ENCODE data around the gene TBXAS1. TPM values are rescaled to one million over a fixed set of nuclear protein-coding genes. Genes with fewer than 3 reads are reported as not detected.
A peak's percentile ranks its signal among the peaks of the same experiment; 100 is the strongest.

Gene TBXAS1
- total RNA-seq, 1 donor from 2014 or later: 0.26 TPM

GRCh38 chr7:139887992-139888481, 59.0 kb downstream of the TBXAS1 start:
- FAIRE-seq (no peak), DNase-seq (ENCODE audit: low read depth) (no peak)
- no peak overlapping the region for H3K4me3 ChIP-seq (ENCODE audit: low read depth, low read length)
- TF ChIP-seq, protein P1, sequence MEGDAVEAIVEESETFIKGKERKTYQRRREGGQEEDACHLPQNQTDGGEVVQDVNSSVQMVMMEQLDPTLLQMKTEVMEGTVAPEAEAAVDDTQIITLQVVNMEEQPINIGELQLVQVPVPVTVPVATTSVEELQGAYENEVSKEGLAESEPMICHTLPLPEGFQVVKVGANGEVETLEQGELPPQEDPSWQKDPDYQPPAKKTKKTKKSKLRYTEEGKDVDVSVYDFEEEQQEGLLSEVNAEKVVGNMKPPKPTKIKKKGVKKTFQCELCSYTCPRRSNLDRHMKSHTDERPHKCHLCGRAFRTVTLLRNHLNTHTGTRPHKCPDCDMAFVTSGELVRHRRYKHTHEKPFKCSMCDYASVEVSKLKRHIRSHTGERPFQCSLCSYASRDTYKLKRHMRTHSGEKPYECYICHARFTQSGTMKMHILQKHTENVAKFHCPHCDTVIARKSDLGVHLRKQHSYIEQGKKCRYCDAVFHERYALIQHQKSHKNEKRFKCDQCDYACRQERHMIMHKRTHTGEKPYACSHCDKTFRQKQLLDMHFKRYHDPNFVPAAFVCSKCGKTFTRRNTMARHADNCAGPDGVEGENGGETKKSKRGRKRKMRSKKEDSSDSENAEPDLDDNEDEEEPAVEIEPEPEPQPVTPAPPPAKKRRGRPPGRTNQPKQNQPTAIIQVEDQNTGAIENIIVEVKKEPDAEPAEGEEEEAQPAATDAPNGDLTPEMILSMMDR (IDR thresholded peaks at IDR 0.05; ENCODE audit: insufficient read depth, low read length, severe bottlenecking): no peak
- no peaks in the 10 kb centered on the region for H3K27me3 ChIP-seq (ENCODE audit: control insufficient read depth, insufficient read depth, low read length)
- H3K36me3 ChIP-seq (ENCODE audit: control insufficient read depth, insufficient read depth, low read length): no peaks in the 10 kb centered on the region

- DNase-seq (ENCODE audit: low read depth) (peak; percentile 85), FAIRE-seq (no peak)
- no peaks in the 10 kb centered on the region for H3K36me3 ChIP-seq (ENCODE audit: control insufficient read depth, insufficient read depth, low read length)
- no peak overlapping the region for H3K4me3 ChIP-seq (ENCODE audit: low read depth, low read length)
- TF ChIP-seq, protein P1 (IDR thresholded peaks at IDR 0.05; ENCODE audit: insufficient read depth, low read length, severe bottlenecking): no peak
- no peaks in the 10 kb centered on the region for H3K27me3 ChIP-seq (ENCODE audit: control insufficient read depth, insufficient read depth, low read length)
Measured at GRCh38 chr7:139889186-139889871, 60.3 kb downstream of the TBXAS1 start.

- Histone ChIP-seq H3K36me3 (ENCODE audit: control insufficient read depth, insufficient read depth, low read length) (no peaks in the 10 kb centered on the region), H3K27me3 (ENCODE audit: control insufficient read depth, insufficient read depth, low read length) (no peaks in the 10 kb centered on the region), H3K4me3 (ENCODE audit: low read depth, low read length) (no peak overlapping the region)
- FAIRE-seq (no peak), DNase-seq (ENCODE audit: low read depth) (no peak)
- TF ChIP-seq, protein P1 (IDR thresholded peaks at IDR 0.05; ENCODE audit: insufficient read depth, low read length, severe bottlenecking): no peak
Measured at GRCh38 chr7:139893461-139893860, 64.4 kb downstream of the TBXAS1 start.

DNA sequence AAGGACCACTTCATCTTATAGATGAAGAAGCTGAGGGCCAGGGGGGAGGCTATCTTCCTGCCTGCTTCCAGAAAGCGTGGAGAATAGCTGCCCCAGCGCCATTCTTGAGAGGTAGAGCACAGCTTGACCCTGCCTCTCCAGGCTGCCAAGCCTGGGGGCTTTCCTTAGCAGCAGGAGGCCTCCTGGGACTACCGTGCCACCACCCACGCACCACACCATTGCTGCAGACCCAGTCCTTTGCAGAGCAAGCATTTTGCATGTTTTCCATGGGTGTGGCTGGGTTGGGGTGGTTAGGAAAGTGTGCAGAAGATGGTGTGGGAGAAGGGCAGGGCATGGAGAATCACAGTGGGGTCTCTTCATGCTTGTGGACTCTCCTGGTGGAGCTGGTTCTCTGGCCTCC, 64.9 kb downstream of the TBXAS1 start:
- H3K4me3 ChIP-seq (ENCODE audit: low read depth, low read length): no peak overlapping the region
- TF ChIP-seq, protein P1 (IDR thresholded peaks at IDR 0.05; ENCODE audit: insufficient read depth, low read length, severe bottlenecking): no peak
- H3K27me3 ChIP-seq (ENCODE audit: control insufficient read depth, insufficient read depth, low read length): no peaks in the 10 kb centered on the region
- H3K36me3 ChIP-seq (ENCODE audit: control insufficient read depth, insufficient read depth, low read length): no peaks in the 10 kb centered on the region
- no peak for DNase-seq (ENCODE audit: low read depth)
- FAIRE-seq: no peak

GRCh38 chr7:139895141-139895829, 66.2 kb downstream of the TBXAS1 start:
- Histone ChIP-seq H3K4me3 (ENCODE audit: low read depth, low read length) (no peak overlapping the region), H3K27me3 (ENCODE audit: control insufficient read depth, insufficient read depth, low read length) (no peaks in the 10 kb centered on the region), H3K36me3 (ENCODE audit: control insufficient read depth, insufficient read depth, low read length) (no peaks in the 10 kb centered on the region)
- FAIRE-seq (no peak), DNase-seq (ENCODE audit: low read depth) (no peak)
- TF ChIP-seq, protein P1 (IDR thresholded peaks at IDR 0.05; ENCODE audit: insufficient read depth, low read length, severe bottlenecking): no peak

All from bronchial epithelial cell (primary cell).